Activated T-helper 2 cell treated with anti-CD3 and anti-CD28 coated beads, Interferon-gamma antibody, Interleukin-2, Interleukin-4, amounts not matched to agents 10 μg/mL and 5 μg/mL and 100 μg/mL, durations not matched to agents 14 hours and 24 hours and 36 hours (primary cell): ENCODE measurements around the gene TMEM132D. TPM values are rescaled to one million over a fixed set of nuclear protein-coding genes. Genes with fewer than 3 reads are reported as not detected.

Source experiments
- DNase-seq: peaks from one replicate; pipeline ENCODE4 v3.0.0; 2021; ENCODE audit warnings: low spot score
- H3K27ac Mint-ChIP-seq: one replicate; pipeline ENCODE4 v1.8.0; 2021; ENCODE audit warnings: mixed read lengths
- H3K27me3 Mint-ChIP-seq: one replicate; pipeline ENCODE4 v1.8.0; 2021; ENCODE audit warnings: low read depth, mixed read lengths
- H3K36me3 Mint-ChIP-seq: one replicate; pipeline ENCODE4 v1.8.0; 2021; ENCODE audit warnings: low read depth, mixed read lengths
- H3K4me1 Mint-ChIP-seq: one replicate; pipeline ENCODE4 v1.8.0; 2021; ENCODE audit warnings: low read depth, mixed read lengths
- H3K4me3 Mint-ChIP-seq: one replicate; pipeline ENCODE4 v1.8.0; 2021; ENCODE audit warnings: low read depth, mild to moderate bottlenecking, moderate library complexity, mixed read lengths
- H3K9me3 Mint-ChIP-seq: one replicate; pipeline ENCODE4 v1.8.0; 2021; ENCODE audit warnings: mixed read lengths
- intact Hi-C: fragments of 100-400 bp; cut with micrococcal nuclease; formaldehyde crosslinking; loops from one replicate; pipeline ENCODE4 v1.15.1; 2023
- total RNA-seq: library from RNA; stranded (reverse); gene quantifications from 2 replicates; pipeline ENCODE4 v1.2.3, GENCODE V29; 2022

Gene TMEM132D
- total RNA-seq, 1 donor from 2014 or later, result not detected

- H3K27me3 Mint-ChIP-seq, result no peaks in the 10 kb centered on the region
Observed at GRCh38 chr12:129378496-129378895, 525.3 kb downstream of the TMEM132D start.

GRCh38 chr12:129373746-129374145 is 530.1 kb downstream of the TMEM132D start:
- H3K27ac Mint-ChIP-seq, result no peak overlapping the region
- intact Hi-C loops, result no loop called here
- H3K27me3 Mint-ChIP-seq, result no peaks in the 10 kb centered on the region
- H3K36me3 Mint-ChIP-seq, result no peaks in the 10 kb centered on the region
- H3K4me1 Mint-ChIP-seq, result no peaks in the 10 kb centered on the region
- H3K9me3 Mint-ChIP-seq, result peaks cover 19% of the 10 kb centered on the region
- DNase-seq, result no peak
- H3K4me3 Mint-ChIP-seq, result no peak overlapping the region

More at GRCh38 chr12:129378496-129378895, 525.3 kb downstream of the TMEM132D start:
- Mint-ChIP-seq H3K4me3 (no peak overlapping the region), H3K36me3 (no peaks in the 10 kb centered on the region), H3K27ac (no peak overlapping the region), H3K4me1 (no peaks in the 10 kb centered on the region), H3K9me3 (peaks cover 28% of the 10 kb centered on the region)
- no peak for DNase-seq
- intact Hi-C loops, result no loop called here

GRCh38 chr12:129372876-129373275 is 530.9 kb downstream of the TMEM132D start:
- Mint-ChIP-seq H3K27me3 (no peaks in the 10 kb centered on the region), H3K4me3 (no peak overlapping the region), H3K4me1 (no peaks in the 10 kb centered on the region), H3K27ac (no peak overlapping the region), H3K9me3 (peaks cover 28% of the 10 kb centered on the region), H3K36me3 (no peaks in the 10 kb centered on the region)
- intact Hi-C loops, result no loop called here
- no peak for DNase-seq

GRCh38 chr12:129372348-129372747 is 531.5 kb downstream of the TMEM132D start:
- intact Hi-C loops, result no loop called here
- Mint-ChIP-seq H3K36me3 (no peaks in the 10 kb centered on the region), H3K27ac (no peak overlapping the region), H3K4me1 (no peaks in the 10 kb centered on the region), H3K9me3 (peaks cover 26% of the 10 kb centered on the region), H3K4me3 (no peak overlapping the region), H3K27me3 (no peaks in the 10 kb centered on the region)
- DNase-seq, result no peak

GRCh38 chr12:129371268-129371667 is 532.6 kb downstream of the TMEM132D start:
- Mint-ChIP-seq H3K27ac (no peak overlapping the region), H3K4me1 (no peaks in the 10 kb centered on the region), H3K36me3 (no peaks in the 10 kb centered on the region), H3K27me3 (no peaks in the 10 kb centered on the region), H3K9me3 (peaks cover 28% of the 10 kb centered on the region), H3K4me3 (no peak overlapping the region)
- DNase-seq, result no peak
- intact Hi-C loops, result no loop called here

- no peaks in the 10 kb centered on the region for H3K36me3 Mint-ChIP-seq
- intact Hi-C loops, result no loop called here
- no peaks in the 10 kb centered on the region for H3K4me1 Mint-ChIP-seq
- H3K27ac Mint-ChIP-seq, result no peak overlapping the region
- H3K9me3 Mint-ChIP-seq, result peaks cover 41% of the 10 kb centered on the region
- no peak for DNase-seq
- no peaks in the 10 kb centered on the region for H3K27me3 Mint-ChIP-seq
- no peak overlapping the region for H3K4me3 Mint-ChIP-seq
Observed at GRCh38 chr12:129366656-129367055, 537.2 kb downstream of the TMEM132D start.

- intact Hi-C loops, result no loop called here
- H3K27ac Mint-ChIP-seq, result no peak overlapping the region
Observed at GRCh38 chr12:129363041-129363440, 540.8 kb downstream of the TMEM132D start.

GRCh38 chr12:129357233-129357632 is 546.6 kb downstream of the TMEM132D start:
- Mint-ChIP-seq H3K36me3 (no peaks in the 10 kb centered on the region), H3K4me3 (no peak overlapping the region), H3K9me3 (peaks cover 35% of the 10 kb centered on the region), H3K27me3 (no peaks in the 10 kb centered on the region), H3K4me1 (no peaks in the 10 kb centered on the region), H3K27ac (no peak overlapping the region)
- intact Hi-C loops, result no loop called here
- DNase-seq, result no peak

More at GRCh38 chr12:129363041-129363440, 540.8 kb downstream of the TMEM132D start:
- DNase-seq, result no peak
- Mint-ChIP-seq H3K27me3 (no peaks in the 10 kb centered on the region), H3K9me3 (peaks cover 44% of the 10 kb centered on the region), H3K4me1 (no peaks in the 10 kb centered on the region), H3K4me3 (no peak overlapping the region), H3K36me3 (no peaks in the 10 kb centered on the region)

GRCh38 chr12:129351481-129351880 is 552.3 kb downstream of the TMEM132D start:
- no peak overlapping the region for H3K27ac Mint-ChIP-seq

GRCh38 chr12:129339336-129339735 is 564.5 kb downstream of the TMEM132D start:
- Mint-ChIP-seq H3K27me3 (no peaks in the 10 kb centered on the region), H3K36me3 (no peaks in the 10 kb centered on the region), H3K9me3 (peaks cover 47% of the 10 kb centered on the region), H3K27ac (no peak overlapping the region), H3K4me3 (no peak overlapping the region), H3K4me1 (no peaks in the 10 kb centered on the region)
- intact Hi-C loops, result no loop called here
- DNase-seq, result no peak

More at GRCh38 chr12:129351481-129351880, 552.3 kb downstream of the TMEM132D start:
- intact Hi-C loops, result no loop called here
- Mint-ChIP-seq H3K9me3 (peaks cover 33% of the 10 kb centered on the region), H3K27me3 (no peaks in the 10 kb centered on the region), H3K4me1 (no peaks in the 10 kb centered on the region), H3K36me3 (no peaks in the 10 kb centered on the region), H3K4me3 (no peak overlapping the region)
- DNase-seq, result no peak

GRCh38 chr12:129337413-129337812 is 566.4 kb downstream of the TMEM132D start:
- no peak overlapping the region for H3K4me3 Mint-ChIP-seq
- H3K27me3 Mint-ChIP-seq, result no peaks in the 10 kb centered on the region
- H3K36me3 Mint-ChIP-seq, result no peaks in the 10 kb centered on the region
- DNase-seq, result no peak
- H3K27ac Mint-ChIP-seq, result no peak overlapping the region
- no peaks in the 10 kb centered on the region for H3K4me1 Mint-ChIP-seq
- peaks cover 43% of the 10 kb centered on the region for H3K9me3 Mint-ChIP-seq
- intact Hi-C loops, result no loop called here

GRCh38 chr12:129335773-129336172 is 568.1 kb downstream of the TMEM132D start:
- no peak for DNase-seq
- no peak overlapping the region for H3K27ac Mint-ChIP-seq
- intact Hi-C loops, result no loop called here
- no peaks in the 10 kb centered on the region for H3K36me3 Mint-ChIP-seq
- no peaks in the 10 kb centered on the region for H3K4me1 Mint-ChIP-seq
- peaks cover 40% of the 10 kb centered on the region for H3K9me3 Mint-ChIP-seq
- H3K4me3 Mint-ChIP-seq, result no peak overlapping the region
- H3K27me3 Mint-ChIP-seq, result no peaks in the 10 kb centered on the region

- H3K4me1 Mint-ChIP-seq, result no peaks in the 10 kb centered on the region
- DNase-seq, result no peak
- H3K9me3 Mint-ChIP-seq, result peaks cover 31% of the 10 kb centered on the region
- no peaks in the 10 kb centered on the region for H3K36me3 Mint-ChIP-seq
- no peak overlapping the region for H3K4me3 Mint-ChIP-seq
- no peaks in the 10 kb centered on the region for H3K27me3 Mint-ChIP-seq
- intact Hi-C loops, result no loop called here
- no peak overlapping the region for H3K27ac Mint-ChIP-seq
Observed at GRCh38 chr12:129332286-129332685, 571.5 kb downstream of the TMEM132D start.
